ENCODE measurements around the gene EPHA4. TPM values are rescaled to one million over a fixed set of nuclear protein-coding genes. Genes with fewer than 3 reads are reported as not detected.

The EPHA4 gene
- total RNA-seq, 1 donor from 2014 or later: 16.8 TPM

- H3K27ac Mint-ChIP-seq (ENCODE audit: unreplicated experiment): no peak overlapping the region
- DNase-seq (ENCODE audit: extremely low spot score, unreplicated experiment): no peak
- peaks cover 18% of the 10 kb centered on the region for H3K27me3 Mint-ChIP-seq (ENCODE audit: unreplicated experiment)
- no peaks in the 10 kb centered on the region for H3K9me3 Mint-ChIP-seq (ENCODE audit: unreplicated experiment)
- no peaks in the 10 kb centered on the region for H3K36me3 Mint-ChIP-seq (ENCODE audit: unreplicated experiment)
- H3K4me3 Mint-ChIP-seq (ENCODE audit: unreplicated experiment): no peak overlapping the region
- no peak for TF ChIP-seq CTCF (IDR thresholded peaks at IDR 0.05)
- no peaks in the 10 kb centered on the region for H3K4me1 Mint-ChIP-seq (ENCODE audit: unreplicated experiment)
Observed at GRCh38 chr2:221605751-221606240, 33.7 kb upstream of the EPHA4 start.

GRCh38 chr2:221602938-221603337 is 30.8 kb upstream of the EPHA4 start:
- H3K36me3 Mint-ChIP-seq (ENCODE audit: unreplicated experiment): no peaks in the 10 kb centered on the region
- no peak for TF ChIP-seq CTCF (IDR thresholded peaks at IDR 0.05)
- H3K4me1 Mint-ChIP-seq (ENCODE audit: unreplicated experiment): no peaks in the 10 kb centered on the region
- peaks cover 14% of the 10 kb centered on the region for H3K27me3 Mint-ChIP-seq (ENCODE audit: unreplicated experiment)
- no peak overlapping the region for H3K27ac Mint-ChIP-seq (ENCODE audit: unreplicated experiment)
- H3K9me3 Mint-ChIP-seq (ENCODE audit: unreplicated experiment): no peaks in the 10 kb centered on the region
- DNase-seq (ENCODE audit: extremely low spot score, unreplicated experiment): no peak
- H3K4me3 Mint-ChIP-seq (ENCODE audit: unreplicated experiment): no peak overlapping the region

- Mint-ChIP-seq H3K36me3 (ENCODE audit: unreplicated experiment) (no peaks in the 10 kb centered on the region), H3K27ac (ENCODE audit: unreplicated experiment) (no peak overlapping the region), H3K4me3 (ENCODE audit: unreplicated experiment) (no peak overlapping the region), H3K4me1 (ENCODE audit: unreplicated experiment) (no peaks in the 10 kb centered on the region), H3K27me3 (ENCODE audit: unreplicated experiment) (peaks cover 14% of the 10 kb centered on the region), H3K9me3 (ENCODE audit: unreplicated experiment) (no peaks in the 10 kb centered on the region)
- DNase-seq (ENCODE audit: extremely low spot score, unreplicated experiment): no peak
- no peak for TF ChIP-seq CTCF (IDR thresholded peaks at IDR 0.05)
Observed at GRCh38 chr2:221601376-221601775, 29.3 kb upstream of the EPHA4 start.

- Mint-ChIP-seq H3K4me1 (ENCODE audit: unreplicated experiment) (no peaks in the 10 kb centered on the region), H3K4me3 (ENCODE audit: unreplicated experiment) (no peak overlapping the region), H3K27ac (ENCODE audit: unreplicated experiment) (no peak overlapping the region), H3K9me3 (ENCODE audit: unreplicated experiment) (no peaks in the 10 kb centered on the region), H3K36me3 (ENCODE audit: unreplicated experiment) (no peaks in the 10 kb centered on the region), H3K27me3 (ENCODE audit: unreplicated experiment) (peaks cover 9% of the 10 kb centered on the region)
- no peak for TF ChIP-seq CTCF (IDR thresholded peaks at IDR 0.05)
- no peak for DNase-seq (ENCODE audit: extremely low spot score, unreplicated experiment)
Observed at GRCh38 chr2:221600388-221600787, 28.3 kb upstream of the EPHA4 start.

- no peaks in the 10 kb centered on the region for H3K9me3 Mint-ChIP-seq (ENCODE audit: unreplicated experiment)
- TF ChIP-seq CTCF (IDR thresholded peaks at IDR 0.05): no peak
- DNase-seq (ENCODE audit: extremely low spot score, unreplicated experiment): no peak
- H3K36me3 Mint-ChIP-seq (ENCODE audit: unreplicated experiment): no peaks in the 10 kb centered on the region
- H3K27ac Mint-ChIP-seq (ENCODE audit: unreplicated experiment): no peak overlapping the region
- no peak overlapping the region for H3K4me3 Mint-ChIP-seq (ENCODE audit: unreplicated experiment)
- H3K4me1 Mint-ChIP-seq (ENCODE audit: unreplicated experiment): no peaks in the 10 kb centered on the region
- H3K27me3 Mint-ChIP-seq (ENCODE audit: unreplicated experiment): peaks cover 3% of the 10 kb centered on the region
Observed at GRCh38 chr2:221596192-221596591, 24.1 kb upstream of the EPHA4 start.

Data from osteocyte (in vitro differentiated cells).